ENCODE data around the gene WWOX.
A peak's percentile ranks its signal among the peaks of the same experiment; 100 is the strongest.

The WWOX gene

GRCh38 chr16:78183437-78184237 is 84.2 kb downstream of the WWOX start:
- H3K9me3 ChIP-seq: no peaks in the 10 kb centered on the region
- no peak overlapping the region for H3K27ac ChIP-seq
- H3K4me3 ChIP-seq: peak overlapping the region in 1 of 2 donors; percentile 43
- H3K36me3 ChIP-seq: no peaks in the 10 kb centered on the region
- DNase-seq: no peak
- no peaks in the 10 kb centered on the region for H3K27me3 ChIP-seq
- peaks cover 0 to 19% (median 4%) of the 10 kb centered on the region in 4 donors for H3K4me1 ChIP-seq
- intact Hi-C loops (cut with DNase I; ENCODE audit: low total_unique reads): no loop called here
- TF ChIP-seq CTCF (IDR thresholded peaks at IDR 0.05): no peak

GRCh38 chr16:78184238-78185183 is 85.1 kb downstream of the WWOX start:
- no peaks in the 10 kb centered on the region for H3K36me3 ChIP-seq
- H3K27ac ChIP-seq: no peak overlapping the region
- H3K27me3 ChIP-seq: no peaks in the 10 kb centered on the region
- peaks cover 0 to 19% (median 4%) of the 10 kb centered on the region in 4 donors for H3K4me1 ChIP-seq
- intact Hi-C loops (cut with DNase I; ENCODE audit: low total_unique reads): no loop called here
- TF ChIP-seq CTCF (IDR thresholded peaks at IDR 0.05): no peak
- no peaks in the 10 kb centered on the region for H3K9me3 ChIP-seq
- H3K4me3 ChIP-seq: peak overlapping the region in 1 of 2 donors; percentile 43
- DNase-seq: no peak

- H3K4me3 ChIP-seq: no peak overlapping the region
- H3K27me3 ChIP-seq: no peaks in the 10 kb centered on the region
- TF ChIP-seq CTCF (IDR thresholded peaks at IDR 0.05): no peak
- H3K9me3 ChIP-seq: no peaks in the 10 kb centered on the region
- H3K4me1 ChIP-seq: peaks cover 0 to 11% (median 3%) of the 10 kb centered on the region in 4 donors
- no peak overlapping the region for H3K27ac ChIP-seq
- H3K36me3 ChIP-seq: no peaks in the 10 kb centered on the region
- no peak for DNase-seq
- intact Hi-C loops (cut with DNase I; ENCODE audit: low total_unique reads): no loop called here
Measured at GRCh38 chr16:78189121-78189520, 89.7 kb downstream of the WWOX start.

- Histone ChIP-seq H3K27me3 (no peaks in the 10 kb centered on the region), H3K4me1 (no peaks in the 10 kb centered on the region), H3K27ac (no peak overlapping the region), H3K9me3 (no peaks in the 10 kb centered on the region), H3K4me3 (no peak overlapping the region), H3K36me3 (no peaks in the 10 kb centered on the region)
- TF ChIP-seq CTCF (IDR thresholded peaks at IDR 0.05): no peak
- DNase-seq: no peak
- intact Hi-C loops (cut with DNase I; ENCODE audit: low total_unique reads): no loop called here
Measured at GRCh38 chr16:78192734-78193488, 93.5 kb downstream of the WWOX start.

GRCh38 chr16:78194948-78195347 is 95.5 kb downstream of the WWOX start:
- no peak for DNase-seq
- intact Hi-C loops (cut with DNase I; ENCODE audit: low total_unique reads): no loop called here
- Histone ChIP-seq H3K9me3 (no peaks in the 10 kb centered on the region), H3K36me3 (no peaks in the 10 kb centered on the region), H3K27ac (no peak overlapping the region), H3K27me3 (no peaks in the 10 kb centered on the region), H3K4me3 (no peak overlapping the region), H3K4me1 (no peaks in the 10 kb centered on the region)
- TF ChIP-seq CTCF (IDR thresholded peaks at IDR 0.05): no peak

Data from tibial artery (tissue), 4 donors.